Neural progenitor cell (in vitro differentiated cells): ENCODE measurements around the gene PRKCA. TPM values are rescaled to one million over a fixed set of nuclear protein-coding genes. Genes with fewer than 3 reads are reported as not detected.

Experiments used
- DNase-seq: peaks from one replicate; pipeline ENCODE4 v3.0.0-alpha.2; 2016; ENCODE audit warnings: low spot score
- H2AFZ ChIP-seq: fragments of 200-600 bp; sonication (generic); replicated peaks from 2 replicates; pipeline ENCODE4 v1.6.1; 2016; ENCODE audit warnings: antibody characterized with exemption
- H3F3A ChIP-seq: fragments of 200-600 bp; sonication (generic); 2 replicates; pipeline ENCODE4 v1.6.1; 2016; ENCODE audit warnings: antibody characterized with exemption, low read depth
- H3K27ac ChIP-seq: fragments of 200-600 bp; sonication (generic); 2 replicates; pipeline ENCODE4 v1.5.1; 2016; ENCODE audit warnings: mild to moderate bottlenecking
- H3K27me3 ChIP-seq: fragments of 200-600 bp; sonication (generic); 2 replicates; pipeline ENCODE4 v1.6.1; 2016; ENCODE audit warnings: mild to moderate bottlenecking, moderate library complexity
- H3K36me3 ChIP-seq: fragments of 200-600 bp; sonication (generic); 2 replicates; pipeline ENCODE4 v1.5.1; 2016
- H3K4me1 ChIP-seq: fragments of 200-600 bp; sonication (generic); 2 replicates; pipeline ENCODE4 v1.6.1; 2016; ENCODE audit warnings: mixed run types
- H3K4me2 ChIP-seq: fragments of 200-600 bp; sonication (generic); 2 replicates; pipeline ENCODE4 v1.6.1; 2016
- H3K4me3 ChIP-seq: fragments of 200-600 bp; sonication (generic); 2 replicates; pipeline ENCODE4 v1.5.1; 2016
- H3K79me2 ChIP-seq: fragments of 200-600 bp; sonication (generic); 2 replicates; pipeline ENCODE4 v1.6.1; 2016; ENCODE audit warnings: low read depth
- H3K9ac ChIP-seq: fragments of 200-600 bp; sonication (generic); 2 replicates; pipeline ENCODE4 v1.6.1; 2016
- H3K9me3 ChIP-seq: fragments of 200-600 bp; sonication (generic); 2 replicates; pipeline ENCODE4 v1.5.1; 2016; ENCODE audit warnings: low read depth
- H4K20me1 ChIP-seq: fragments of 200-600 bp; sonication (generic); 2 replicates; pipeline ENCODE4 v1.6.1; 2016; ENCODE audit warnings: low read depth
- H3K27ac Mint-ChIP-seq: 3 replicates; pipeline ENCODE4 v1.8.0; 2021; ENCODE audit warnings: mixed read lengths
- H3K27me3 Mint-ChIP-seq: 2 replicates; pipeline ENCODE4 v1.8.0; 2022; ENCODE audit warnings: low read depth, mild to moderate bottlenecking, inconsistent platforms, moderate library complexity, mixed read lengths; ENCODE audit not compliant: insufficient read depth
- H3K36me3 Mint-ChIP-seq: 3 replicates; pipeline ENCODE4 v1.8.0; 2021; ENCODE audit warnings: mixed read lengths
- H3K4me1 Mint-ChIP-seq: 3 replicates; pipeline ENCODE4 v1.8.0; 2021; ENCODE audit warnings: mixed read lengths
- H3K4me3 Mint-ChIP-seq: 3 replicates; pipeline ENCODE4 v1.8.0; 2021; ENCODE audit warnings: mild to moderate bottlenecking, moderate library complexity, mixed read lengths
- H3K9me3 Mint-ChIP-seq: 3 replicates; pipeline ENCODE4 v1.8.0; 2020; ENCODE audit warnings: mixed read lengths
- EZH2 ChIP-seq: fragments of 200-600 bp; sonication (generic); IDR thresholded peaks from 2 replicates; pipeline ENCODE4 v1.6.1; 2017; ENCODE audit warnings: antibody characterized with exemption, mild to moderate bottlenecking, moderate library complexity
- EZH2phosphoT487 ChIP-seq: fragments of 200-600 bp; sonication (generic); IDR thresholded peaks from 2 replicates; pipeline ENCODE4 v1.6.1; 2017; ENCODE audit warnings: antibody characterized with exemption
- total RNA-seq: library from RNA; depleted of rRNA; stranded (reverse); fragments of >200 nt; gene quantifications from 2 replicates; pipeline ENCODE4 v1.2.3, GENCODE V29; 2015; ENCODE audit warnings: low replicate concordance
- TF ChIP-seq, protein P1 (sequence below): fragments of 200-600 bp; sonication (generic); IDR thresholded peaks from 2 replicates; pipeline ENCODE4 v1.5.1; 2017; ENCODE audit warnings: antibody characterized with exemption, mild to moderate bottlenecking

The PRKCA gene
- total RNA-seq, 1 donor from 2014 or later = 2.1 TPM

DNA sequence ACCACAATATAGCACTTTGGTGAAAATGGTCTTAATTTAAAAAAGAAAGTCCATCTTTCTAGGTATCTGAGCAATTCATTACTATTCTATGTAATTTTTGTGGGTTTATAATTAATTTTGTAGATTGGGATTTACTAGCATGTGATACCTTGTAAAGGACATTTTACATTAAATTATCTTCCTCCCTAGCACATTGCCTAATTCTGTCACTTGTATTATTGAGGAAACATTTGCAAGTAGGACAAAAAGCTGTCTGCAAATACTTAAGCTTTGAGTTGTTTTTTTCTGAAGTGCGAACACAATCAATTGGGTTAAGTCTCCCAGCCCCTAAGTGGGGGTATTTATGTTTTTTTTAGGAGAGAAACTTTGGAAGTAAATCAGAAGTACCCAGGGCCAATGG lies 167.0 kb downstream of the PRKCA start:
- no peaks in the 10 kb centered on the region for H3K36me3 Mint-ChIP-seq
- Histone ChIP-seq H3K4me1 (peaks cover 21% of the 10 kb centered on the region), H2AFZ (no peak overlapping the region), H3K79me2 (no peaks in the 10 kb centered on the region), H4K20me1 (no peaks in the 10 kb centered on the region), H3K4me3 (no peak overlapping the region), H3K27ac (no peak overlapping the region), H3K27me3 (no peaks in the 10 kb centered on the region), H3K4me2 (no peak overlapping the region), H3K36me3 (no peaks in the 10 kb centered on the region), H3F3A (peaks cover under 1% of the 10 kb centered on the region), H3K9ac (no peak overlapping the region), H3K9me3 (no peaks in the 10 kb centered on the region)
- H3K27ac Mint-ChIP-seq = no peak overlapping the region
- no peak for TF ChIP-seq EZH2phosphoT487
- TF ChIP-seq, protein P1, sequence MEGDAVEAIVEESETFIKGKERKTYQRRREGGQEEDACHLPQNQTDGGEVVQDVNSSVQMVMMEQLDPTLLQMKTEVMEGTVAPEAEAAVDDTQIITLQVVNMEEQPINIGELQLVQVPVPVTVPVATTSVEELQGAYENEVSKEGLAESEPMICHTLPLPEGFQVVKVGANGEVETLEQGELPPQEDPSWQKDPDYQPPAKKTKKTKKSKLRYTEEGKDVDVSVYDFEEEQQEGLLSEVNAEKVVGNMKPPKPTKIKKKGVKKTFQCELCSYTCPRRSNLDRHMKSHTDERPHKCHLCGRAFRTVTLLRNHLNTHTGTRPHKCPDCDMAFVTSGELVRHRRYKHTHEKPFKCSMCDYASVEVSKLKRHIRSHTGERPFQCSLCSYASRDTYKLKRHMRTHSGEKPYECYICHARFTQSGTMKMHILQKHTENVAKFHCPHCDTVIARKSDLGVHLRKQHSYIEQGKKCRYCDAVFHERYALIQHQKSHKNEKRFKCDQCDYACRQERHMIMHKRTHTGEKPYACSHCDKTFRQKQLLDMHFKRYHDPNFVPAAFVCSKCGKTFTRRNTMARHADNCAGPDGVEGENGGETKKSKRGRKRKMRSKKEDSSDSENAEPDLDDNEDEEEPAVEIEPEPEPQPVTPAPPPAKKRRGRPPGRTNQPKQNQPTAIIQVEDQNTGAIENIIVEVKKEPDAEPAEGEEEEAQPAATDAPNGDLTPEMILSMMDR = no peak
- no peak for TF ChIP-seq EZH2
- H3K4me1 Mint-ChIP-seq = peaks cover 51% of the 10 kb centered on the region
- H3K9me3 Mint-ChIP-seq = no peaks in the 10 kb centered on the region
- H3K4me3 Mint-ChIP-seq = no peak overlapping the region
- H3K27me3 Mint-ChIP-seq = peaks cover 3% of the 10 kb centered on the region
- no peak for DNase-seq

DNA sequence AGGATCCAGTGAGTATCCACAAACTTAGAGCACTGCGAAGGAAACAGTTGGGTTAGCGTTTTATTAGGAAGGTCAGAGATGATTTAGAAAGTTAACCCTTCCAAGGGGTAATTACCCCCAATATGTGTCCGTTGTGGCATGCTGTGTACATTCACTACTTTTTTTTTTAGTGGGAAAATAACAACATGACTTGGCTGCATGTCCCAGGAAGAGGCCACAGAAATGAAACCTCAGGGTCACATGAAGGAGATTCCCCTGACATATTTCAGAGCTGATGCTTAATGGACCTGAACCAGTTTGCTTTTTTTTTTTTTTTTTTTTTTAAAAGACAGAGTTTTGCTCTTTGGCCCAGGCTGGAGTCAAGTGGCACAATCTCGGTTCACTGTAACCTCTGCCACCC lies 167.5 kb downstream of the PRKCA start:
- Histone ChIP-seq H3K4me2 (no peak overlapping the region), H3K9ac (no peak overlapping the region), H3F3A (peaks cover 5% of the 10 kb centered on the region), H3K9me3 (no peaks in the 10 kb centered on the region), H4K20me1 (no peaks in the 10 kb centered on the region), H3K36me3 (no peaks in the 10 kb centered on the region), H3K4me3 (no peak overlapping the region), H2AFZ (no peak overlapping the region), H3K27ac (no peak overlapping the region), H3K27me3 (no peaks in the 10 kb centered on the region), H3K79me2 (no peaks in the 10 kb centered on the region), H3K4me1 (peaks cover 25% of the 10 kb centered on the region)
- Mint-ChIP-seq H3K36me3 (no peaks in the 10 kb centered on the region), H3K4me3 (no peak overlapping the region), H3K9me3 (no peaks in the 10 kb centered on the region), H3K4me1 (peaks cover 55% of the 10 kb centered on the region), H3K27me3 (peaks cover 3% of the 10 kb centered on the region), H3K27ac (no peak overlapping the region)
- DNase-seq = no peak
- TF ChIP-seq EZH2 = no peak
- TF ChIP-seq, protein P1 = no peak
- no peak for TF ChIP-seq EZH2phosphoT487

- H3K79me2 ChIP-seq = no peaks in the 10 kb centered on the region
- peaks cover 7% of the 10 kb centered on the region for H3F3A ChIP-seq
- H3K27me3 ChIP-seq = no peaks in the 10 kb centered on the region
- no peaks in the 10 kb centered on the region for H3K9me3 Mint-ChIP-seq
- no peaks in the 10 kb centered on the region for H3K36me3 Mint-ChIP-seq
- no peak for DNase-seq
- H3K27ac ChIP-seq = no peak overlapping the region
- no peak overlapping the region for H2AFZ ChIP-seq
- peaks cover 46% of the 10 kb centered on the region for H3K4me1 Mint-ChIP-seq
- peaks cover 29% of the 10 kb centered on the region for H3K4me1 ChIP-seq
- H3K27me3 Mint-ChIP-seq = peaks cover 3% of the 10 kb centered on the region
- H3K4me3 ChIP-seq = no peak overlapping the region
- H3K27ac Mint-ChIP-seq = no peak overlapping the region
- H3K4me2 ChIP-seq = no peak overlapping the region
- no peak overlapping the region for H3K4me3 Mint-ChIP-seq
- no peak for TF ChIP-seq EZH2phosphoT487
- TF ChIP-seq, protein P1 = no peak
- TF ChIP-seq EZH2 = no peak
- no peaks in the 10 kb centered on the region for H3K36me3 ChIP-seq
- H4K20me1 ChIP-seq = no peaks in the 10 kb centered on the region
- H3K9me3 ChIP-seq = no peaks in the 10 kb centered on the region
- H3K9ac ChIP-seq = no peak overlapping the region
Measured at GRCh38 chr17:66472123-66472522, 169.7 kb downstream of the PRKCA start.
